NOMO-1 treated with DMSO at 0.1 percent for 48 hours (cell line): ENCODE data around the gene ARHGEF18.
"Not testable (repeated sequence)": the region's sequence is repeated elsewhere in the genome, so short reads cannot be mapped to it uniquely, and the experiment has no call there.

Experiments used
- DNase-seq: peaks from one replicate; lab custom pipeline; 2025; ENCODE audit not compliant: unreplicated experiment; lab: John Stamatoyannopoulos, UW

The ARHGEF18 gene

GRCh38 chr19:7348587-7349230 is at the start of gene ARHGEF18:
Gene ARHGEF18, plus strand, starts transcription at chr19:7348937. Its CDS starts 13,954 bp downstream, at chr19:7362891.
- peak; percentile 95 for DNase-seq

GRCh38 chr19:7301525-7301924 is 47.2 kb upstream of the ARHGEF18 start:
- no peak for DNase-seq

GRCh38 chr19:7303470-7303869 is 45.3 kb upstream of the ARHGEF18 start:
- DNase-seq: no peak

GRCh38 chr19:7304200-7304599 is 44.5 kb upstream of the ARHGEF18 start:
- no peak for DNase-seq

GRCh38 chr19:7307590-7308218 is 41.0 kb upstream of the ARHGEF18 start:
- no peak for DNase-seq

- not testable (repeated sequence) for DNase-seq
These were observed 40.4 kb upstream of the ARHGEF18 start for GRCh38 chr19:7308327-7308726.

- no peak for DNase-seq
These were observed 36.8 kb upstream of the ARHGEF18 start for GRCh38 chr19:7311911-7312310.

GRCh38 chr19:7312816-7313215 is 35.9 kb upstream of the ARHGEF18 start:
- DNase-seq: no peak

- no peak for DNase-seq
These were observed 30.6 kb upstream of the ARHGEF18 start for GRCh38 chr19:7318176-7318575.

GRCh38 chr19:7326105-7326877 is 22.4 kb upstream of the ARHGEF18 start:
- DNase-seq: no peak

- DNase-seq: no peak
These were observed 20.9 kb upstream of the ARHGEF18 start for GRCh38 chr19:7327802-7328201.

- peak; percentile 43 for DNase-seq
These were observed 20.1 kb upstream of the ARHGEF18 start for GRCh38 chr19:7328647-7329046.

- DNase-seq: no peak
These were observed 17.3 kb upstream of the ARHGEF18 start for GRCh38 chr19:7331446-7331845.

GRCh38 chr19:7333198-7334118 is 15.3 kb upstream of the ARHGEF18 start:
- DNase-seq: no peak

GRCh38 chr19:7336321-7336973 is 12.3 kb upstream of the ARHGEF18 start:
- no peak for DNase-seq

- DNase-seq: peak; percentile 100
These were observed 11.2 kb upstream of the ARHGEF18 start for GRCh38 chr19:7337380-7338194.

GRCh38 chr19:7340959-7341837 is 7.5 kb upstream of the ARHGEF18 start:
- peak; percentile 80 for DNase-seq

- DNase-seq: no peak
These were observed 6.6 kb upstream of the ARHGEF18 start for GRCh38 chr19:7342143-7342542.
